Loucy (cell line): ENCODE results near the gene PPIA.

Source experiments
- H2AFZ ChIP-seq: fragments of 200-600 bp; sonication (generic); 2 replicates; pipeline ENCODE4 v1.6.0; 2016; ENCODE audit warnings: antibody characterized with exemption, mild to moderate bottlenecking, low read length, moderate library complexity
- H3F3A ChIP-seq: fragments of 200-600 bp; 2 replicates; pipeline ENCODE4 v1.6.0; 2016; ENCODE audit warnings: antibody characterized with exemption, low read depth, mild to moderate bottlenecking
- H3K27me3 ChIP-seq: fragments of 200-600 bp; sonication (generic); 2 replicates; pipeline ENCODE4 v1.6.1; 2014; ENCODE audit warnings: low read length, mild to moderate bottlenecking; ENCODE audit not compliant: insufficient read depth, poor library complexity, severe bottlenecking
- H3K36me3 ChIP-seq: fragments of 200-600 bp; sonication (generic); 2 replicates; pipeline ENCODE4 v1.6.1; 2016; ENCODE audit warnings: low read length; ENCODE audit not compliant: insufficient read depth
- H3K4me1 ChIP-seq: fragments of 200-600 bp; sonication (generic); 2 replicates; pipeline ENCODE4 v1.5.1; 2014; ENCODE audit warnings: low read length, mild to moderate bottlenecking; ENCODE audit not compliant: insufficient read depth, poor library complexity, severe bottlenecking
- H3K4me2 ChIP-seq: fragments of 200-600 bp; sonication (generic); 2 replicates; pipeline ENCODE4 v1.6.0; 2014; ENCODE audit warnings: antibody characterized with exemption, low read length, low read depth, mild to moderate bottlenecking; ENCODE audit not compliant: poor library complexity, severe bottlenecking
- H3K4me3 ChIP-seq: fragments of 200-600 bp; sonication (generic); 2 replicates; pipeline ENCODE4 v1.5.1; 2014; ENCODE audit warnings: low read length, mild to moderate bottlenecking, mixed read lengths; ENCODE audit not compliant: poor library complexity, severe bottlenecking
- H3K79me2 ChIP-seq: fragments of 200-600 bp; sonication (generic); 2 replicates; pipeline ENCODE4 v1.6.1; 2014; ENCODE audit warnings: low read length; ENCODE audit not compliant: insufficient read depth
- H3K9ac ChIP-seq: fragments of 200-600 bp; sonication (generic); 2 replicates; pipeline ENCODE4 v1.6.0; 2014; ENCODE audit warnings: mild to moderate bottlenecking, low read depth, low read length, moderate library complexity; ENCODE audit not compliant: poor library complexity, severe bottlenecking
- H3K9me2 ChIP-seq: fragments of 200-600 bp; sonication (generic); replicated peaks from 2 replicates; pipeline ENCODE4 v1.6.1; 2016; ENCODE audit warnings: low read depth, low read length, mixed read lengths
- H3K9me3 ChIP-seq: fragments of 200-600 bp; sonication (generic); 2 replicates; pipeline ENCODE4 v1.6.1; 2014; ENCODE audit warnings: mild to moderate bottlenecking, antibody characterized with exemption, low read length, low read depth; ENCODE audit not compliant: insufficient read depth
- H4K20me1 ChIP-seq: fragments of 200-600 bp; sonication (generic); 2 replicates; pipeline ENCODE4 v1.6.0; 2014; ENCODE audit warnings: antibody characterized with exemption, low read length, mild to moderate bottlenecking; ENCODE audit not compliant: insufficient read depth, poor library complexity, severe bottlenecking
- EZH2phosphoT487 ChIP-seq: fragments of 200-600 bp; IDR thresholded peaks from 2 replicates; pipeline ENCODE4 v1.6.1; 2018; ENCODE audit warnings: antibody characterized with exemption, mild to moderate bottlenecking, moderate library complexity, borderline replicate concordance
- TF ChIP-seq, protein P1 (sequence below): fragments of 200-600 bp; sonication (generic); conservative IDR thresholded peaks from 2 replicates; pipeline ENCODE4 v1.5.1; 2014; ENCODE audit warnings: mild to moderate bottlenecking, antibody characterized with exemption, low read length

The PPIA gene

DNA sequence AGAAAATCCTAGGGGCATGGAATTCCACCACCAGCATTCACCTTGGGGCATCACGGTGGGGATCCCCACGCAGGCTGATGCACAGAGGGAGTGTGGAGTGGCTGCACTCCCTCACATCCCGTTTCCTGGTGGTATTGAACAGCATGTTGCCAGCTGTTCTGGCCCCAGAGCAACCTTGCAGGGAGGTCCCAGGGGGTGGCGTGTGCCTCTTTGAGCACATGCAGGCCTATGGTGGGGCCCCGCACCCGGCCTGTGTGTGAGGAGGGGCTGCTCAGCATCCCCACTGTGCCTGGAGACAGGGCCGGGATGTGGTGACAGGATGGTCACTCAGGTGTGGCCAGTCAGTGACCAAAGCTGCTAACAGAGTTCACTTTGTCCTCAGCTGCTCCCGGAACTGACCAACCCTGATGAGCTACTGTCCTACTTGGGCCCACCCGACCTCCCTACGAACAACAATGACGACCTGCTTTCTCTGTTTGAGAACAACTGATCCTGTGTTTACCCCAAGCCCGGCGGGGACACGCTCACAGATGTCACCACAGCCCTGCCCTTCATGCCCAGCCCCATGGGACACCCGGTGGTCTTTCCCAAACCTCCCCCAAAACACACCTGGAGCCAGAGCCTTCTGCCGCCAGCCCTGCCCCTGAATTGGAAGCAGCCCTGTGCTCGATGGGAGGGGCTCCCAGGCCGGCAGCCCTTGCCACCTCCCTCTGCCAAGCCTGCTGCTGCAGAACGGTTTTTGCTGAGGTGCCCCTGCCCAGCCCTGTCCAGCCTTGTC lies 29.2 kb upstream of the PPIA start:
- Histone ChIP-seq H3K79me2 (no peaks in the 10 kb centered on the region), H3K27me3 (no peaks in the 10 kb centered on the region), H3K4me1 (no peaks in the 10 kb centered on the region), H3K9me3 (no peaks in the 10 kb centered on the region), H3F3A (no peaks in the 10 kb centered on the region), H4K20me1 (no peaks in the 10 kb centered on the region), H3K4me3 (no peak overlapping the region), H3K4me2 (no peak overlapping the region), H3K36me3 (peaks cover 56% of the 10 kb centered on the region; the same call in 1 of the 2 replicates), H3K9me2 (no peaks in the 10 kb centered on the region), H3K9ac (no peak overlapping the region), H2AFZ (no peak overlapping the region)
- TF ChIP-seq EZH2phosphoT487, result no peak
- TF ChIP-seq, protein P1, sequence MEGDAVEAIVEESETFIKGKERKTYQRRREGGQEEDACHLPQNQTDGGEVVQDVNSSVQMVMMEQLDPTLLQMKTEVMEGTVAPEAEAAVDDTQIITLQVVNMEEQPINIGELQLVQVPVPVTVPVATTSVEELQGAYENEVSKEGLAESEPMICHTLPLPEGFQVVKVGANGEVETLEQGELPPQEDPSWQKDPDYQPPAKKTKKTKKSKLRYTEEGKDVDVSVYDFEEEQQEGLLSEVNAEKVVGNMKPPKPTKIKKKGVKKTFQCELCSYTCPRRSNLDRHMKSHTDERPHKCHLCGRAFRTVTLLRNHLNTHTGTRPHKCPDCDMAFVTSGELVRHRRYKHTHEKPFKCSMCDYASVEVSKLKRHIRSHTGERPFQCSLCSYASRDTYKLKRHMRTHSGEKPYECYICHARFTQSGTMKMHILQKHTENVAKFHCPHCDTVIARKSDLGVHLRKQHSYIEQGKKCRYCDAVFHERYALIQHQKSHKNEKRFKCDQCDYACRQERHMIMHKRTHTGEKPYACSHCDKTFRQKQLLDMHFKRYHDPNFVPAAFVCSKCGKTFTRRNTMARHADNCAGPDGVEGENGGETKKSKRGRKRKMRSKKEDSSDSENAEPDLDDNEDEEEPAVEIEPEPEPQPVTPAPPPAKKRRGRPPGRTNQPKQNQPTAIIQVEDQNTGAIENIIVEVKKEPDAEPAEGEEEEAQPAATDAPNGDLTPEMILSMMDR, result no peak

DNA sequence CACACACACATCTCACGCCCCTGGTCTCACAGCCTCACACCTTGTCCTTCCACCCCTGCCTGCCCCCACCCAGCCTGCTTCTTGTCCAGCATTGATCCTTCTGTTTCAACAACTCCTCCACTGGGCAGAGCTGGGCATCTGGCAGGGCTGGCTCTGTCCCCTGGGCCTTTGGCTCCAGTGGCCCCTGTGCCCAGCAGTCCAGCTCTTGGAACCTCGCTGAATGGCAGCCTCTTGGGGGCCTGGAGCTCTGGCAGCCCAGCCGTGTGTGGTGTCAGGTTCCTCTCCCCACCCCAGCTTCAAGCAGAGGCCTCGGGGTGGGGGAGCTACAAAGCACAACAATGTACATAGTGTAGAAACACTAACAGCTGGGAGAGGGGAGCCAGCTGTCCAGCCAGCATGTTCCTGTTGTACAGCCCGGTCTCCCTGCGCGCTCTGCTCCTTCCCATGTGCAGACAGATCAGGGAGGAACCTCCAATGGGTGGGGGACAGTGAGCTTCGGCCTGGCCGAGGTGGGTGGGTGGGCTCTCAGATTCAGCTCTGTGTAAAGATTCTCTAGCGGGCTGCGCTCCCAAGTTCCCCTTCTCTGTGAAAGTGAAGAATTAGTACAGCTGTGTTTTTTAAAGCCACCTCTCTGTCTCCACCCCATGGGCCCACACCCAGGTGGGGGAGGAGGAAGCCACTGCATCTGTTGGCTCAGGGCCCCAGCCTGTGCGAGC lies 28.4 kb upstream of the PPIA start:
- H3F3A ChIP-seq, result no peaks in the 10 kb centered on the region
- no peaks in the 10 kb centered on the region for H3K9me2 ChIP-seq
- H3K9me3 ChIP-seq, result no peaks in the 10 kb centered on the region
- no peaks in the 10 kb centered on the region for H3K79me2 ChIP-seq
- no peak overlapping the region for H3K4me2 ChIP-seq
- H4K20me1 ChIP-seq, result no peaks in the 10 kb centered on the region
- H3K4me3 ChIP-seq, result no peak overlapping the region
- H3K4me1 ChIP-seq, result no peaks in the 10 kb centered on the region
- TF ChIP-seq EZH2phosphoT487, result no peak
- TF ChIP-seq, protein P1, result no peak
- H3K36me3 ChIP-seq, result peaks cover 50% of the 10 kb centered on the region; the same call in 1 of the 2 replicates
- H3K9ac ChIP-seq, result no peak overlapping the region
- no peaks in the 10 kb centered on the region for H3K27me3 ChIP-seq
- no peak overlapping the region for H2AFZ ChIP-seq

DNA sequence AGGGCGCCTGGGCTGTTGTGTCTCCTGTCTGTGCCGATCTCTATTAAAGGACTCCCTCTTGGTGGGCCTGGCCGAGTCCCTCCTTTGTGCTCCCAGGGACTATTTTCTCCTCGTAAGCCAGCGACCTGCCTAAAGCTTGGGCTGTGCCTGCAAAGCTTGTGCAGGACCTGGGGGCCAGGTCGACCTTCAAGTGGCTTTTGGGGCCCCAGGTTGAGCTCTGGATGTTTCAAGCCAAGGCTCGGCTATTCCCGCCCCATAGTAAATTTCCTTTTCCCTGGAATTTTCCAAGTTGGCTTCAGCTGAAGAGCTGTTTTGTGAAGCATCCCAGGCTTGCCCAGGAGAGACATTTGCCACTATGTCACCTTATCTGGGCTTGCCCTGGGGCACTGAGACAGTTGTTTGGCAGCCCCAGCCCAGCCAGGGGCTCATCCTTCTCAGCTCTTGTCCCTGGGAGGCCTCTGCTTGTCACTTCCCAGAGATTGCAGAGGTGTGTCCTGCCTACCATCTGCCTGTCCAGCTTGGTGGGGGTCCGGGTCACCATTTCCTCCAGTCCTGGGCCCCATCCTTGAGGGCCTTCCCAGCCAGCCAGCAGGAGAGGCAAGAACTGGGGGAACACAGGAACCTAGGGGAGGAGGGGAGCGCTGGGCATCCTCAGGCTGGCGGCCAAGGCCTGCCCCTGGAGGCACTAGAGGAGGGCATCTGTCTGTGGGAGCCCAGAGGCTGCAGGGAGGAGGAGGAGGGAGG lies 27.7 kb upstream of the PPIA start:
- Histone ChIP-seq H3K9me2 (no peaks in the 10 kb centered on the region), H3K9me3 (no peaks in the 10 kb centered on the region), H3K36me3 (peaks cover 43% of the 10 kb centered on the region; the same call in 1 of the 2 replicates), H3K4me3 (no peak overlapping the region), H3K4me1 (no peaks in the 10 kb centered on the region), H3K4me2 (no peak overlapping the region), H4K20me1 (no peaks in the 10 kb centered on the region), H2AFZ (no peak overlapping the region), H3K79me2 (no peaks in the 10 kb centered on the region), H3K27me3 (no peaks in the 10 kb centered on the region), H3F3A (no peaks in the 10 kb centered on the region), H3K9ac (no peak overlapping the region)
- no peak for TF ChIP-seq EZH2phosphoT487
- TF ChIP-seq, protein P1, result no peak
